ENCODE measurements around the gene ATP6V1C2. TPM values are rescaled to one million over a fixed set of nuclear protein-coding genes. Genes with fewer than 3 reads are reported as not detected.

ATP6V1C2 gene
- total and polyA plus RNA-seq, 2 of the 4 experiments (the other 2 are of a cell fraction): not detected

GRCh38 chr2:10765461-10765860 is 44.0 kb downstream of the ATP6V1C2 start:
- H3K56ac ChIP-seq (ENCODE audit: extremely low read depth, insufficient read depth, low read length): no peak overlapping the region
- H3K4me3 ChIP-seq (ENCODE audit: insufficient read depth, low read depth, low read length): no peak overlapping the region
- ATAC-seq (ENCODE audit: low read depth) (no peak), DNase-seq (no peak)
- POLR2A ChIA-PET (ENCODE audit: unreplicated experiment): no interaction called here
- no peaks in the 10 kb centered on the region for H4K20me1 ChIP-seq (ENCODE audit: insufficient read depth, low read length)
- dilution Hi-C loops (cut with HindIII; ENCODE audit: low sequenced_read_pairs, unreplicated experiment): no loop called here
- H4K5ac ChIP-seq (ENCODE audit: low read depth, low read length): no peak overlapping the region
- H3K9me3 ChIP-seq (ENCODE audit: control insufficient read depth, insufficient read depth, low read length): no peaks in the 10 kb centered on the region
- H2AFZ ChIP-seq (replicated peaks; ENCODE audit: low read length, poor library complexity): no peak overlapping the region
- H3K4ac ChIP-seq (ENCODE audit: low read depth, low read length): no peak overlapping the region
- H2AK9ac ChIP-seq (replicated peaks; ENCODE audit: low read depth, low read length, poor library complexity): no peak overlapping the region
- no peak overlapping the region for H2BK5ac ChIP-seq (ENCODE audit: low read depth, low read length, poor library complexity, severe bottlenecking)
- 100% methylated on average over 1 of the region's 5 CpGs; no CpG with 5 or more reads in 1 of the 2 experiments for WGBS, 2 experiments (ENCODE audit: extremely low coverage in 2 of 2, insufficient read length in 1 of 2)
- H4K91ac ChIP-seq (ENCODE audit: insufficient read depth, low read depth, low read length): no peak overlapping the region
- in situ Hi-C loops (cut with MboI; ENCODE audit: low sequenced_read_pairs): no loop called here
- H2BK15ac ChIP-seq (ENCODE audit: low read depth, low read length): no peak overlapping the region
- no peak overlapping the region for H3K9ac ChIP-seq (ENCODE audit: low read depth, low read length)
- H2BK120ac ChIP-seq (ENCODE audit: low read depth, low read length): no peak overlapping the region
- no TSS peak for BruUV-seq (replicated peaks)
- H3K14ac ChIP-seq (replicated peaks; ENCODE audit: low read depth, low read length): no peak overlapping the region
- no peaks in the 10 kb centered on the region for H3K4me1 ChIP-seq (ENCODE audit: control insufficient read depth, insufficient read depth, low read length)
- no peak overlapping the region for H3K27ac ChIP-seq (ENCODE audit: insufficient read depth, low read length)
- H3K23ac ChIP-seq (ENCODE audit: low read depth, low read length): no peak overlapping the region
- no peak overlapping the region for H3K18ac ChIP-seq (ENCODE audit: low read depth, low read length)
- H3K36me3 ChIP-seq (ENCODE audit: control insufficient read depth, insufficient read depth, low read length): no peaks in the 10 kb centered on the region
- H3K27me3 ChIP-seq (ENCODE audit: control insufficient read depth, insufficient read depth, low read length): peaks cover 41% of the 10 kb centered on the region; the same call in 1 of the 2 replicates
- H2BK20ac ChIP-seq (ENCODE audit: low read depth, low read length): no peak overlapping the region
- H2AK5ac ChIP-seq (ENCODE audit: low read depth, low read length): no peak overlapping the region
- TF ChIP-seq MAFK (IDR thresholded peaks at IDR 0.05; ENCODE audit: low read depth, low read length) (no peak), NFE2L2 (IDR thresholded peaks at IDR 0.05; ENCODE audit: low read depth, low read length) (no peak), FOS (IDR thresholded peaks at IDR 0.05; ENCODE audit: low read depth, low read length) (no peak), RCOR1 (IDR thresholded peaks at IDR 0.05; ENCODE audit: insufficient replicate concordance, low read length) (no peak), CTCF (conservative IDR thresholded peaks at IDR 0.05; ENCODE audit: low read depth, low read length) (no peak), CHD1 (IDR thresholded peaks at IDR 0.05; ENCODE audit: low read depth, low read length) (no peak)
- CTCF ChIA-PET: no interaction called here
- no peaks in the 10 kb centered on the region for H3K9me1 ChIP-seq (ENCODE audit: insufficient read depth, low read length)
- no peak overlapping the region for H3K4me2 ChIP-seq (ENCODE audit: low read depth, low read length)
- H3K79me1 ChIP-seq (ENCODE audit: low read depth in 1 of 2, low read length in 2 of 2): no peaks in the 10 kb centered on the region
- H4K8ac ChIP-seq (ENCODE audit: low read depth in 2 of 2, low read length in 2 of 2): no peak overlapping the region
- intact Hi-C loops (cut with micrococcal nuclease): no loop called here
